ENCODE data around the gene EIF4H. TPM values are rescaled to one million over a fixed set of nuclear protein-coding genes. Genes with fewer than 3 reads are reported as not detected.

EIF4H gene
- polyA plus RNA-seq, 1 donor (not counting 4 experiments of a cell fraction or from before 2014, with no cell fraction given): 340 TPM

DNA sequence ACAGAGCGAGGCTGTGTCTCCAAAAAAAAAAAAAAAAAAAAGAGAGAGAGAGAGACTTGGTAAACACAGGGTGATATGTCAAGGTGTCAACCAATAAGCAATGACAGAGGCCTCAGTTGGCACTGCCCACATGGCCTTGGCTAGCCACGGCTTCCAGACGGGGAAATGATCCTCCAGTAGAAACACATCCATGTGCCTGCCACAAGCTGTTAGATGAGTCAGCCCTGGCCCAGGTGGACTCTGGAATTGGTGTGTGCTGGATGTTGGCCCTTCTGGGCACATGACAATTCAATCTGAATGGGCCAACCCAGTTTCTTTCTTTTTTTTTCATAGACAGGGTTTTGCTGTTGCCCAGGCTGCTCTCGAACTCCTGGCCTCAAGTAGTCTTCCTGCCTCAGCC, 66.3 kb downstream of the EIF4H start:
- Histone ChIP-seq H3K36me3 (ENCODE audit: control insufficient read depth in 2 of 2, extremely low read depth in 1 of 2, insufficient read depth in 2 of 2, low read length in 2 of 2) (peaks cover 10 to 32% of the 10 kb centered on the region in 2 experiments), H3K27ac (ENCODE audit: control insufficient read depth, insufficient read depth, low read length) (no peak overlapping the region), H3K9me3 (ENCODE audit: control insufficient read depth, low read depth, low read length) (no peaks in the 10 kb centered on the region), H2AFZ (ENCODE audit: control insufficient read depth, low read length) (no peak overlapping the region), H3K9ac (ENCODE audit: control insufficient read depth, extremely low read depth, insufficient read depth, low read length) (no peak overlapping the region), H3K4me2 (ENCODE audit: control insufficient read depth, extremely low read depth, insufficient read depth, low read depth, low read length) (no peak overlapping the region), H3K27me3 (ENCODE audit: control insufficient read depth, extremely low read depth, insufficient read depth, low read length) (no peaks in the 10 kb centered on the region), H3K4me1 (ENCODE audit: control insufficient read depth, extremely low read depth, insufficient read depth, low read length) (no peaks in the 10 kb centered on the region), H3K4me3 (ENCODE audit: control insufficient read depth in 2 of 3, extremely low read depth in 1 of 3, insufficient read depth in 2 of 3, low read depth in 1 of 3, low read length in 3 of 3) (no peak overlapping the region), H3K9me1 (ENCODE audit: control insufficient read depth, extremely low read depth, insufficient read depth, low read length) (no peaks in the 10 kb centered on the region), H3K79me2 (ENCODE audit: control insufficient read depth, insufficient read depth, low read length) (no peaks in the 10 kb centered on the region), H4K20me1 (ENCODE audit: control insufficient read depth, extremely low read depth, insufficient read depth, low read length) (no peaks in the 10 kb centered on the region)
- DNase-seq (ENCODE audit: low read depth, low spot score) (no peak), FAIRE-seq (no peak)
- TF ChIP-seq, protein P1, sequence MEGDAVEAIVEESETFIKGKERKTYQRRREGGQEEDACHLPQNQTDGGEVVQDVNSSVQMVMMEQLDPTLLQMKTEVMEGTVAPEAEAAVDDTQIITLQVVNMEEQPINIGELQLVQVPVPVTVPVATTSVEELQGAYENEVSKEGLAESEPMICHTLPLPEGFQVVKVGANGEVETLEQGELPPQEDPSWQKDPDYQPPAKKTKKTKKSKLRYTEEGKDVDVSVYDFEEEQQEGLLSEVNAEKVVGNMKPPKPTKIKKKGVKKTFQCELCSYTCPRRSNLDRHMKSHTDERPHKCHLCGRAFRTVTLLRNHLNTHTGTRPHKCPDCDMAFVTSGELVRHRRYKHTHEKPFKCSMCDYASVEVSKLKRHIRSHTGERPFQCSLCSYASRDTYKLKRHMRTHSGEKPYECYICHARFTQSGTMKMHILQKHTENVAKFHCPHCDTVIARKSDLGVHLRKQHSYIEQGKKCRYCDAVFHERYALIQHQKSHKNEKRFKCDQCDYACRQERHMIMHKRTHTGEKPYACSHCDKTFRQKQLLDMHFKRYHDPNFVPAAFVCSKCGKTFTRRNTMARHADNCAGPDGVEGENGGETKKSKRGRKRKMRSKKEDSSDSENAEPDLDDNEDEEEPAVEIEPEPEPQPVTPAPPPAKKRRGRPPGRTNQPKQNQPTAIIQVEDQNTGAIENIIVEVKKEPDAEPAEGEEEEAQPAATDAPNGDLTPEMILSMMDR (optimal IDR thresholded peaks at IDR 0.05 in 1 of 3, IDR thresholded peaks at IDR 0.05 in 1 of 3, conservative IDR thresholded peaks at IDR 0.05 in 1 of 3; ENCODE audit: extremely low read depth in 1 of 3, insufficient read depth in 2 of 3, low read length in 3 of 3): no peak
- TF ChIP-seq EZH2 (IDR thresholded peaks at IDR 0.05; ENCODE audit: low read length): no peak
- dilution Hi-C loops (cut with MboI; ENCODE audit: extremely low pct_ligation_motif_present, low sequenced_read_pairs): no loop called here

DNA sequence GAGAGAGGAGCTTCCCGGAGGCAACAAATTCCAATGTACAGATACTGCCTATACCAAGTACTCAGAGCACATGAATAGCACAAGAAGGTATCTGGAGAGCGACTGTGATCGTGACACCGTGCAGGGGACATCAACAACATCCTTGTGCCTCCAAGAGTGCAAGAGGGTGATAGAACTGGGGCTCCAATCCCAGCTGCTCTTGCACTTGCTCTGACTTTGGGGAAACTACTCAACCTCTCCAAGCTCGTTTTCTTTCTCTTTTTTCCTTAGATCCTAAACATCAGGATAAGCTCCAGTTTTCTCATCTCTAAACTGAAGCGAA, 67.9 kb downstream of the EIF4H start:
- no peak overlapping the region for H3K9ac ChIP-seq (ENCODE audit: control insufficient read depth, extremely low read depth, insufficient read depth, low read length)
- H3K27me3 ChIP-seq (ENCODE audit: control insufficient read depth, extremely low read depth, insufficient read depth, low read length): no peaks in the 10 kb centered on the region
- no peak overlapping the region for H3K27ac ChIP-seq (ENCODE audit: control insufficient read depth, insufficient read depth, low read length)
- no peak overlapping the region for H3K4me2 ChIP-seq (ENCODE audit: control insufficient read depth, extremely low read depth, insufficient read depth, low read depth, low read length)
- H4K20me1 ChIP-seq (ENCODE audit: control insufficient read depth, extremely low read depth, insufficient read depth, low read length): no peaks in the 10 kb centered on the region
- H2AFZ ChIP-seq (ENCODE audit: control insufficient read depth, low read length): no peak overlapping the region
- dilution Hi-C loops (cut with MboI; ENCODE audit: extremely low pct_ligation_motif_present, low sequenced_read_pairs): no loop called here
- no peaks in the 10 kb centered on the region for H3K9me3 ChIP-seq (ENCODE audit: control insufficient read depth, low read depth, low read length)
- TF ChIP-seq, protein P1 (optimal IDR thresholded peaks at IDR 0.05 in 1 of 3, IDR thresholded peaks at IDR 0.05 in 1 of 3, conservative IDR thresholded peaks at IDR 0.05 in 1 of 3; ENCODE audit: extremely low read depth in 1 of 3, insufficient read depth in 2 of 3, low read length in 3 of 3): no peak
- TF ChIP-seq EZH2 (IDR thresholded peaks at IDR 0.05; ENCODE audit: low read length): no peak
- FAIRE-seq: no peak
- peaks cover 10 to 25% of the 10 kb centered on the region in 2 experiments for H3K36me3 ChIP-seq (ENCODE audit: control insufficient read depth in 2 of 2, extremely low read depth in 1 of 2, insufficient read depth in 2 of 2, low read length in 2 of 2)
- no peaks in the 10 kb centered on the region for H3K79me2 ChIP-seq (ENCODE audit: control insufficient read depth, insufficient read depth, low read length)
- no peak overlapping the region for H3K4me3 ChIP-seq (ENCODE audit: control insufficient read depth in 2 of 3, extremely low read depth in 1 of 3, insufficient read depth in 2 of 3, low read depth in 1 of 3, low read length in 3 of 3)
- H3K4me1 ChIP-seq (ENCODE audit: control insufficient read depth, extremely low read depth, insufficient read depth, low read length): no peaks in the 10 kb centered on the region
- no peak for DNase-seq (ENCODE audit: low read depth, low spot score)
- H3K9me1 ChIP-seq (ENCODE audit: control insufficient read depth, extremely low read depth, insufficient read depth, low read length): no peaks in the 10 kb centered on the region

Data from keratinocyte (primary cell).